ENCODE data around the gene ROMO1. TPM values are rescaled to one million over a fixed set of nuclear protein-coding genes. Genes with fewer than 3 reads are reported as not detected.
A peak's percentile ranks its signal among the peaks of the same experiment; 100 is the strongest.

ROMO1 gene
- total RNA-seq, 4 donors from 2014 or later, result 69.3 to 492 (median 171) TPM

DNA sequence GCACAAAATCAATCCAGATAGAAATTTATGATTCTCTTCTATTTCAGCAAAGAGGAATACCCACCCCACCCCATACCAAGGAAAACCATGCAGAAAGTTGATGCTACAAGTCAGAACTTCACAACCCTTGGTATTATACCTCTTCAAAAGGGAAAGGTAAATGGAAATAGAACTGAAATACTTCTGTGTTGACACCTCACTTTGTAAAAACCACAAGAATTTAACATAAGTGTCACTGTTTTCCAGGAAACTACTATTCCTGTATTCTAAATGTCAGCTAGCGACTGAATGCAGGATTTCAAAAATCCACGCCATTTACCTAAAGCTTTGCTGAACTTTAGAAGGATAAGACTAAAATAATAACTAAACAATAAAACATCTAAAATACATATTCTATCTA, 38.2 kb upstream of the ROMO1 start:
- Histone ChIP-seq H3K27ac (peak overlapping the region; percentile 1 to 7), H3K4me3 (no peak overlapping the region), H3K4me1 (peaks cover 0 to 6% of the 10 kb centered on the region in 2 donors), H3K36me3 (no peaks in the 10 kb centered on the region), H3K9me3 (no peaks in the 10 kb centered on the region), H3K27me3 (no peaks in the 10 kb centered on the region)
- TF ChIP-seq POLR2A (IDR thresholded peaks at IDR 0.05), result no peak
- no peak for TF ChIP-seq CTCF (IDR thresholded peaks at IDR 0.05)
- DNase-seq, result no peak
- intact Hi-C loops (cut with DNase I; ENCODE audit: low total_unique reads), result no loop called here

- no peak for DNase-seq
- Histone ChIP-seq H3K27ac (peak overlapping the region in 1 of 2 donors; percentile 1), H3K9me3 (no peaks in the 10 kb centered on the region), H3K4me3 (peak overlapping the region in 1 of 2 donors; percentile 71), H3K27me3 (no peaks in the 10 kb centered on the region), H3K36me3 (no peaks in the 10 kb centered on the region), H3K4me1 (peaks cover 0 to 6% of the 10 kb centered on the region in 2 donors)
- intact Hi-C loops (cut with DNase I; ENCODE audit: low total_unique reads), result no loop called here
- no peak for TF ChIP-seq POLR2A (IDR thresholded peaks at IDR 0.05)
- TF ChIP-seq CTCF (IDR thresholded peaks at IDR 0.05), result no peak
Observed at GRCh38 chr20:35661908-35662307, 37.3 kb upstream of the ROMO1 start.

DNA sequence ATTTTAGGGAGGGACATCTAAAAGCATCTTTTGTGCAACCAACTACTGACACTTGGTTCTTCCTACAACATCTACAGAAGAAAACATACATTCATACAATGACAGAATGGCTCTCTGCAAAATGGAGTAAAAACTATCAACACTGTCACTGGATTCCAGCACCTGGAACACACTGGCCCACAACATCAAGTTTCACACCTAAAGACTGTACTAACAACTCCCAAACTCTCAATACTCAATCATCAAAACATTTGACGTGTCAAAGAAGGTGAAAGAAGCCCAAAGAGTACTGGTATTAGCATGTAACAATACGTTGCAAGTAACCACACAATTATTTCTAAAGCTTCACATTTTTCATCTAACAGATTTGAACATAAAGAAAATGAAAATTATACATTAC, 36.7 kb upstream of the ROMO1 start:
- TF ChIP-seq POLR2A (IDR thresholded peaks at IDR 0.05), result no peak
- no peak for TF ChIP-seq CTCF (IDR thresholded peaks at IDR 0.05)
- Histone ChIP-seq H3K27me3 (no peaks in the 10 kb centered on the region), H3K27ac (peak overlapping the region in 1 of 2 donors; percentile 96), H3K4me1 (peaks cover 0 to 6% of the 10 kb centered on the region in 2 donors), H3K36me3 (no peaks in the 10 kb centered on the region), H3K4me3 (peak overlapping the region; percentile 71 to 85), H3K9me3 (no peaks in the 10 kb centered on the region)
- intact Hi-C loops (cut with DNase I; ENCODE audit: low total_unique reads), result no loop called here
- no peak for DNase-seq

DNA sequence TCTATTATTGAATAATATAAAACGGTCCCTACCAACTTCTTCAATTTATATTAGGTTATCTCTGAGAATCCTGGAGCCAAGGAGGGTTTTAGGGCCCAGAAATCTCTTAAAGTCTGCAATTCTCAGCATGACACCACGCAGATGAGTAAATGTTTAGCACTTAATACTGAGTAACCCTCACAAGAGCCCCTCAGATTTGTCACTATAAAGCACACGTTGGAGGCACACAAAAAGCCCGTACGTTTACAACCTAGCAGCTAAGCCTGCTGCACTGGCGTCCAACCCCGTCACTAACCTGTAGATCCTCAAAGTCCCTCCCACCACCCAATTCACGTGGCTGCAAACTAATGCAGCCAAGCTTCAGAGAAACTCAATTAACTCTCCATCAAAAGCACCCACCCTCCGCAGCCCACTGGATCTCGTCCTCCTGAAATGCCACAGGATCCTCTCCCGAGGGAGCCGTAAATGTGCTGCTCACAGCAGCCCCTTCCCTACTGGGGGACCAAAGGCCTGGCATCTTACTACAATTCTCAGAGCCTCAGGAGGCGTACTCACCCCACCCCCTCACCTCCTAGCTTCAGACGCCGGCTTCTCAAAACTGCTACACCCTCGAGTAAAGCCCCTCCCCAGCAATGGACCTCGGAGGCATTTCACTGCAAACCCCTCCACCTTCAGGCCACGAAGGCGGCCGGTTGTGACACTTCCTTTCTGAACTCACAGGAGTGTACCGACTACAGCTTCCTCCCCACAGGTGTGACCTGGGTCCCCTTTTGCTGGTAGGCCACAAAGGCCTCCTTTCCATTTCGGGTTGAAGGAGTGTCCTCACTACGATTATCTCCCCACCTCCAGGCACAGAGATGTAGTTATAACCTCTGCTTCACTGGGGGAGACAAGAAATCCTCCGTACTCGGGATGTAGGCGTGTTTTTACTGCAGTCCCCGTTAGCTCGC, 35.4 kb upstream of the ROMO1 start:
- peaks cover 0 to 6% of the 10 kb centered on the region in 2 donors for H3K4me1 ChIP-seq
- TF ChIP-seq POLR2A (IDR thresholded peaks at IDR 0.05), result no peak
- TF ChIP-seq CTCF (IDR thresholded peaks at IDR 0.05), result no peak
- peak overlapping the region; percentile 96 for H3K27ac ChIP-seq
- no peaks in the 10 kb centered on the region for H3K27me3 ChIP-seq
- peak overlapping the region; percentile 71 to 85 for H3K4me3 ChIP-seq
- intact Hi-C loops (cut with DNase I; ENCODE audit: low total_unique reads), result no loop called here
- H3K36me3 ChIP-seq, result no peaks in the 10 kb centered on the region
- H3K9me3 ChIP-seq, result no peaks in the 10 kb centered on the region
- peak; percentile 30 to 33 for DNase-seq
